ENCODE results near the gene GNAZ.

Gene GNAZ

DNA sequence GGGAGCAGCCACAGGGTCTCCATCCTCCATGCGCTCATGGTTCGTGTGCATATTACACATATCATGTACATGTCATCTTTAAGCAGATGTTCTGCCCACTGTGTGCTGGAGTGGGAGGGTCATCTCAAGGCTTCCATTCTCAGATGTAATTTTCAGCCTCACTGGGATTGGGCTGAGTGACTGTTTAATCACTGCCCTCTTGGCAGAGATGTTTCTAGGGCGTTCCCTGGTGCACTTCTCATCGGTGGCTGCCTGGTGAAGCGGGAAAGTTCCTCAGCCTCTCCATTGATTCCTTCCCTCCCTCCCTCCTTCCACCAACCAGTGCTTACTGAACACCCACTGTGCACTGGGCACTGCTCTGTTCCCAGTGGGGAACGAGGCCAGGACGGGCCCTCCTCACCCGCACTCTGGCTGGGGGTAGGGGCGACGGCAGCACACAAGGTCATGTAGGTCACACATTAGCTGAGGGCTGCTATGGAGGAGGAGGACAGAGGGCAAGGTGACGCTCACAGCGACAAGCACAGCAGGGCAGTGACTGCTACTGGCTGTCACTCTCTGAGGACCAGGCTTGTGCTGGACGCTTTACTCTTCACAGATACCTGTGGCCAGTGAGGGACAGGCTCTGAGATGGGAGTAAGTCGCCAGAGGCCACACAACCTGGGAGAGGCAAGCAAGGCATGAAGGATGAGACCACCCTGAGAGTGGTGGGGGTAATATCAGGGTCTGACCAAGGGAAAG lies 22.9 kb downstream of the GNAZ start:
- TF ChIP-seq ZFX (IDR thresholded peaks at IDR 0.05; ENCODE audit: borderline replicate concordance): no peak
- TF ChIP-seq, protein P1, sequence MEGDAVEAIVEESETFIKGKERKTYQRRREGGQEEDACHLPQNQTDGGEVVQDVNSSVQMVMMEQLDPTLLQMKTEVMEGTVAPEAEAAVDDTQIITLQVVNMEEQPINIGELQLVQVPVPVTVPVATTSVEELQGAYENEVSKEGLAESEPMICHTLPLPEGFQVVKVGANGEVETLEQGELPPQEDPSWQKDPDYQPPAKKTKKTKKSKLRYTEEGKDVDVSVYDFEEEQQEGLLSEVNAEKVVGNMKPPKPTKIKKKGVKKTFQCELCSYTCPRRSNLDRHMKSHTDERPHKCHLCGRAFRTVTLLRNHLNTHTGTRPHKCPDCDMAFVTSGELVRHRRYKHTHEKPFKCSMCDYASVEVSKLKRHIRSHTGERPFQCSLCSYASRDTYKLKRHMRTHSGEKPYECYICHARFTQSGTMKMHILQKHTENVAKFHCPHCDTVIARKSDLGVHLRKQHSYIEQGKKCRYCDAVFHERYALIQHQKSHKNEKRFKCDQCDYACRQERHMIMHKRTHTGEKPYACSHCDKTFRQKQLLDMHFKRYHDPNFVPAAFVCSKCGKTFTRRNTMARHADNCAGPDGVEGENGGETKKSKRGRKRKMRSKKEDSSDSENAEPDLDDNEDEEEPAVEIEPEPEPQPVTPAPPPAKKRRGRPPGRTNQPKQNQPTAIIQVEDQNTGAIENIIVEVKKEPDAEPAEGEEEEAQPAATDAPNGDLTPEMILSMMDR (IDR thresholded peaks at IDR 0.05): no peak
- H3K27ac ChIP-seq: no peak overlapping the region

DNA sequence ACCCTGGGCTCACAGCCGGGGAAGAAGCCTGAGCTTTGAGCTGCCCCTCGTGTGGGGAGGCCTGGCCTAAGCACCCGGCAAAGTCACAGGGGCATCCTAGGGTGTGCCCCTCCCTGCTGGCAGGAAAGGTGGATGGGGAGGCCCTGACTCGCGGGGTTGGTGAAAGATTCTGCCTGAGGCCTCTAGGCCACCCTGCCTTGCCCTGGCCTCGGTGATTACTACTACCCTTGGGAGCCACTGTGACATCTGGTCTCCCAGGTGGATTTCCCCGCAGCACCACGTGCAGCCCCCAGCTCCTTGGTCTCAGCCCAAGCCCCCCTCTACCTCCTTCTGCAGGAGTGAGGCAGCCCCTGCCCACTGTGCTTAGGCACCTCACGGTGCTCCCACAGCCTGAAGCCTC lies 23.9 kb downstream of the GNAZ start:
- no peak overlapping the region for H3K27ac ChIP-seq
- TF ChIP-seq ZFX (IDR thresholded peaks at IDR 0.05; ENCODE audit: borderline replicate concordance): no peak
- TF ChIP-seq, protein P1 (IDR thresholded peaks at IDR 0.05): no peak

DNA sequence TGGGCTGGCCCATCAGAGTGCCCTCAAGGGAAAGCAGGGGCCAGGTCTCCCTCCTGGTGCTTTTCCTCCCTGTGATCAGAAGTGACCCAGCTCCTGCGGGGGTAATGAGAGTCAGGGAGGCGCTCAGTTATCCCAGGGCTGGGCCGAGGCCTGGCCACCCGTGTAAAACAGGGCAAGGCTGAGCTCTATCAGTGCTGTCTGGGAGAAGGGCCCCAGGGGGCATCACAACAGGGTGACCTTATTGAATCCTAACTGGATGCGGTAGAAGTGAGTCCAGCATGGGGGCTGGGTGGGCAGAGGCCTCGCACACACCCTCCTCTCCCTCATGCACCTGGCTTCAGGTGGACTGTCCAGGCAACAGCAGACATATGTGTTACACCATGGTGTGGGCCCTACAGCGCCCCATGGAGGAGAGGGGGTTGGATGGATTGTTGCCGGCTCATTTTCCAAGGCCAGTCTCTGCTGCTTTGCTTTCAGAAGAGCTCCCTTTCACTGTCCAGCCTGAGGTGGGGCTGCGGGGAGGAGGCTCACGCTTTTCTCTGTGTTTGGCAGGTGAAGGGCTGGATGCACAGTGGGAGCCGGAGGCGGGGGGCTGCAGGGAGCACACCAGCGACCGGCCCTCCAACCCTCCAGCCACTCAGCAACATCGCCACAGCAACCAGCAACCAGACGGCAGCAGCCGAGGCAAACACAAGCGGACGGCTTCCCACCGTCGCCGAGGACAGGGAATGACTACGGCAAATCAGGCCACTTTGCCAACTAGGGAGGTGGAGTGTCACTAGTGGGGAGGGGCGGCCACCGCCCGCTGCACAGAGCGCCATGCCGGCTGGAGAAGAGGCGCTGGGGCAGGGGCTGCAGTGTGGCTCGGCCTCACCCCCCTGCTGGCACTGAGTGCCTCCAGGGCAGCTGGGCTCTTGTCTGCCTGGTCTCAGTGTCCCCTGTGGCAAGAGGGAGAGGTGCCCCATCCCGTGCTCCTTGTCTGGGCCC lies 24.7 kb downstream of the GNAZ start:
- H3K27ac ChIP-seq: no peak overlapping the region
- TF ChIP-seq, protein P1 (IDR thresholded peaks at IDR 0.05): no peak
- no peak for TF ChIP-seq ZFX (IDR thresholded peaks at IDR 0.05; ENCODE audit: borderline replicate concordance)

DNA sequence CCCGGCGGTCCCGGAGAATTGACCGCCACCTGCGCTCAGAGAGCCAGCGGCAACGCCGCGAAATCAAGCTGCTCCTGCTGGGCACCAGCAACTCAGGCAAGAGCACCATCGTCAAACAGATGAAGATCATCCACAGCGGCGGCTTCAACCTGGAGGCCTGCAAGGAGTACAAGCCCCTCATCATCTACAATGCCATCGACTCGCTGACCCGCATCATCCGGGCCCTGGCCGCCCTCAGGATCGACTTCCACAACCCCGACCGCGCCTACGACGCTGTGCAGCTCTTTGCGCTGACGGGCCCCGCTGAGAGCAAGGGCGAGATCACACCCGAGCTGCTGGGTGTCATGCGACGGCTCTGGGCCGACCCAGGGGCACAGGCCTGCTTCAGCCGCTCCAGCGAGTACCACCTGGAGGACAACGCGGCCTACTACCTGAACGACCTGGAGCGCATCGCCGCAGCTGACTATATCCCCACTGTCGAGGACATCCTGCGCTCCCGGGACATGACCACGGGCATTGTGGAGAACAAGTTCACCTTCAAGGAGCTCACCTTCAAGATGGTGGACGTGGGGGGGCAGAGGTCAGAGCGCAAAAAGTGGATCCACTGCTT lies 25.5 kb downstream of the GNAZ start:
- H3K27ac ChIP-seq: no peak overlapping the region
- TF ChIP-seq, protein P1 (IDR thresholded peaks at IDR 0.05): no peak

DNA sequence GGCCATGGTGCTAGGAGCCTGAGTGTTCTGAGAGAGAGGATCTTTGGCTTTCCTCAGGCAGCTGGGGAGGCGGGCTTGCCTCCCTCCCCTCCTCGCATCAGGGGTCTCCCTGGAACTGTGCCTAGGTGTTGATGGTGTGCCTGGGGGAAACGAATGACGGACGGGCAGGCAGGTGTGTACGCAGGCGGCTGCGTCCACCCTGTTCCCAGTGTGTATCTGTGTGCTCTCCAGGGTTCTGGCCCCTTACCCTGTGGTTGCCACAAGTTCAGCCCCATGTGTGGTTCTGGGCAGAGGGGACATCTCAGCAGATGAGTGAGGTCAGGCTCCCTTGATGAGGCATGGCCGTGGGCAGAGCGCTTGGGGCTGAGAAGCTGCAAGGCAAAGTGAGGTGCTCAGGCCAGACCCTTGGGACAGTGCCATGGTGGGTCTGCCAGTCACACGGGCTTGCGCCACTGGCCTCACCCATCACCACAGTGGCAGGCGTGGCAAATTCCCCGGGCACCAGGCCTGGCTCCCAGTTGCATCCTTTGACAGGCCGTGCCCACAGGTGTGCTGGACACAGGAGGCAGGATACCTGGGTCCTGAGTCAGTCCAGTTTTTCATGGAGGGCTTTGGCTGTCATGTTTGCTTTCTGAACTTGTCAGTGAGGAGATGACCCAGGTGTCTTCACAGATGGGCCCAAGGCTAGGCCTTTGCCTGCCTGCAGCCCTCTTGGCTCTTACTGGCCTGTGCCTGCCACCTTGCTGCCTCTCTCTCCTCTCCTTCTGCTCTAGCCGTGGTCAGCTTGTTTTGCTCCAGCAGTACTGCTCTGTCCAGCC lies 27.3 kb downstream of the GNAZ start:
- TF ChIP-seq, protein P1 (IDR thresholded peaks at IDR 0.05): no peak
- no peak for TF ChIP-seq ZFX (IDR thresholded peaks at IDR 0.05; ENCODE audit: borderline replicate concordance)
- no peak overlapping the region for H3K27ac ChIP-seq

DNA sequence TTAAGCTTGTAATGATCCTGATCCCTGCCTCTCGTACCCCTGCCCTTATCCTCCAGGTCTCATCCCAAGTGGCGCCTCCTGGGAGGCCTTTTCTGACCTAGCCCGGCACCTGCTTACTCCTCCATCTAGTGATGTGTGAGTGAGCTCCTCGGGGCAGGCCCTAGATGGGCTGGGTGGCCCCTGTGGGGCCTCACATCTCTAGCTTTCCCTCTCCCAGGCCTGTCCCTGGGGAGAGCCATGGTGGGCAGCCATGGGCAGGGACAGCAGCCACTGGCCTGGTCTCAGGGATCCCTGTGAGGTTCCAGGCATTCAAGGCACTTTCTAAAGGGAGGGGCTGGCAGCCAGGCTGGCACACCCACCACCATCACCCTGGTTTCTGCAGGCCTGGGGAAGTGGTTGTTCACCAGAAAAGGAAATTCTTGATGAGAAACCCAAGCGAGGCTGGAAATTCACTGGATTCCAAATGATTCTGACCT lies 27.9 kb downstream of the GNAZ start:
- no peak overlapping the region for H3K27ac ChIP-seq
- TF ChIP-seq, protein P1 (IDR thresholded peaks at IDR 0.05): no peak
- TF ChIP-seq ZFX (IDR thresholded peaks at IDR 0.05; ENCODE audit: borderline replicate concordance): no peak
